Kidney (tissue), 14 donors: ENCODE data around the gene MPND. TPM values are rescaled to one million over a fixed set of nuclear protein-coding genes. Genes with fewer than 3 reads are reported as not detected.

Experiments used
- DNase-seq, 5 donors: peaks; one replicate each; pipeline ENCODE4 v3.0.0-alpha.2; 2013 to 2020
- FAIRE-seq: peaks from 2 replicates; lab custom pipeline; 2012; peaks lifted over from hg19 to GRCh38; lab: Jason Lieb, UNC
- H3K27ac ChIP-seq, 2 donors: one replicate each; pipeline ENCODE4 v1.7.0; 2013; ENCODE audit warnings: low read depth in 2 of 2, low read length in 2 of 2, inconsistent platforms in 1 of 2
- H3K27me3 ChIP-seq: one replicate; pipeline ENCODE4 v1.7.1; 2013; ENCODE audit warnings: low read length, inconsistent platforms; ENCODE audit not compliant: control insufficient read depth, insufficient read depth
- H3K36me3 ChIP-seq, 3 donors: one replicate each; pipeline versions ENCODE4 v1.7.0 to v1.7.1; 2013; ENCODE audit warnings: low read length in 3 of 3, control low read depth in 1 of 3, inconsistent platforms in 1 of 3; ENCODE audit not compliant: insufficient read depth in 3 of 3, control insufficient read depth in 2 of 3
- H3K4me1 ChIP-seq, 3 donors: one replicate each; pipeline versions ENCODE4 v1.7.0 to v1.7.1; 2013; ENCODE audit warnings: low read length in 3 of 3, inconsistent platforms in 1 of 3, low read depth in 1 of 3; ENCODE audit not compliant: control insufficient read depth in 2 of 3, insufficient read depth in 2 of 3
- H3K4me3 ChIP-seq, 3 donors: one replicate each; pipeline versions ENCODE4 v1.7.0 to v1.8.1; 2013; ENCODE audit warnings: low read length in 3 of 3, control low read depth in 1 of 3, inconsistent platforms in 1 of 3
- H3K9ac ChIP-seq, 3 donors: one replicate each; pipeline versions ENCODE4 v1.7.0 to v1.7.1; 2013; ENCODE audit warnings: low read length in 3 of 3, control low read depth in 1 of 3, inconsistent platforms in 1 of 3
- H3K9me3 ChIP-seq, 3 donors: one replicate each; pipeline versions ENCODE4 v1.7.0 to v1.7.1; 2013; ENCODE audit warnings: low read length in 3 of 3, control low read depth in 1 of 3, inconsistent platforms in 1 of 3; ENCODE audit not compliant: control insufficient read depth in 2 of 3, insufficient read depth in 1 of 3
- intact Hi-C: fragments of 100-400 bp; cut with DNase I; formaldehyde crosslinking; loops from one replicate; pipeline ENCODE4 v1.11.1; 2022
- polyA plus RNA-seq: library from polyadenylated mRNA; stranded (reverse); fragments of 350-450 nt; fragmentation: Illumina TruSeq; extraction: RNeasy Lipid Tissue Mini Kit (QIAGEN cat#74804); gene quantifications from one replicate; pipeline ENCODE4 v1.2.3, GENCODE V29; 2014; ENCODE audit warnings: low read depth, low replicate concordance; ENCODE audit not compliant: insufficient read depth
- total RNA-seq: library from RNA; stranded (reverse); fragmentation: NEBNext Ultra II Directional; extraction: Animal tissue kit (Norgen Biotek cat#: 25700); gene quantifications from one replicate; pipeline ENCODE4 v1.2.1, GENCODE V29; 2021
- TF ChIP-seq, protein P1 (sequence below): IDR thresholded peaks from 3 replicates; pipeline ENCODE4 v1.5.1; 2012; ENCODE audit warnings: mild to moderate bottlenecking, moderate library complexity, borderline replicate concordance; ENCODE audit not compliant: insufficient read depth; ENCODE audit errors: extremely low read depth
- donor health status: control.
- donor health status: control.
- donor health status: control.
- donor health status: control.
- donor health status: control.
- donor health status: DM: yes; HTN: yes; CAD: no.
- donor health status: Normal renal cell carcinoma (clear cell type).

MPND gene
- total and polyA plus RNA-seq, 2 donors from 2014 or later: 24.1 to 43.5 TPM

DNA sequence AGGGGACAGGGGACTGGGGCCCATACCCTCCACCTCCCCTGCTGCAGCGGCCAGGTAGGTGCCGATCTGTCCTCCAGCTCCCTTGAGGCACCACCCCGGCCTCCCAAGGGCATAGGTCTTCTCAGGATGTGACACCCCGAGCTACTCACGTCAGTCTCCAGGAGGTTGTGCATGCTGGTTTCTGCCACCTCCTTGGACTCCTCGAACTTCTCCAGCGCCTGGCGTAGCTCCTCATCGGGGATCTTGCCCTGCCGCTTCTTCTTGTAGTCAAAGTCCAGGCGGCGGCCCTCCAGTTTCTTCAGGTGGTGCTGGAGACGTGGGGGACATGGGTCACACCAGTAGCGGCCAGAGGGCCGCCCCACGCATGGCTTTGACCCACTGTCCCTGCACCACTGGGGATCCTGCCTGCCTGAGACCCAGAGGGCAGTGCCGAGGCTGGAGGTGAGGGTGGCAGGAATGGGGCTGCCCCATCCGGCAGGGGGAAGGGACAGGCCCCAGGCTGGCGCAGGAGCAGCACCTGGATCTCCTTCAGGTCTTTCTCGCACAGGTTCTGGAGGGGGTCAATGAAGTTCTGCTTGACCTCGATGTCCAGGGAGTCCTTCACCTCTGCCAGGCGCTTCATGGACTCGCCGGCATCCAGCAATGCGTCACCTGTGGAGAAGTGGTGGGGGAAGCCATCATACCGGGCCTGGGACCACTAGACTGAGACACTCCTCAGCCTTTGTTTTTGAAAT lies 20.4 kb downstream of the MPND start:
- Histone ChIP-seq H3K4me3 (no peak overlapping the region), H3K36me3 (peaks cover 0 to 33% (median 12%) of the 10 kb centered on the region in 3 donors), H3K27me3 (no peaks in the 10 kb centered on the region), H3K9ac (no peak overlapping the region), H3K27ac (no peak overlapping the region), H3K4me1 (peaks cover 0 to 13% (median 9%) of the 10 kb centered on the region in 3 donors), H3K9me3 (no peaks in the 10 kb centered on the region)
- TF ChIP-seq, protein P1, sequence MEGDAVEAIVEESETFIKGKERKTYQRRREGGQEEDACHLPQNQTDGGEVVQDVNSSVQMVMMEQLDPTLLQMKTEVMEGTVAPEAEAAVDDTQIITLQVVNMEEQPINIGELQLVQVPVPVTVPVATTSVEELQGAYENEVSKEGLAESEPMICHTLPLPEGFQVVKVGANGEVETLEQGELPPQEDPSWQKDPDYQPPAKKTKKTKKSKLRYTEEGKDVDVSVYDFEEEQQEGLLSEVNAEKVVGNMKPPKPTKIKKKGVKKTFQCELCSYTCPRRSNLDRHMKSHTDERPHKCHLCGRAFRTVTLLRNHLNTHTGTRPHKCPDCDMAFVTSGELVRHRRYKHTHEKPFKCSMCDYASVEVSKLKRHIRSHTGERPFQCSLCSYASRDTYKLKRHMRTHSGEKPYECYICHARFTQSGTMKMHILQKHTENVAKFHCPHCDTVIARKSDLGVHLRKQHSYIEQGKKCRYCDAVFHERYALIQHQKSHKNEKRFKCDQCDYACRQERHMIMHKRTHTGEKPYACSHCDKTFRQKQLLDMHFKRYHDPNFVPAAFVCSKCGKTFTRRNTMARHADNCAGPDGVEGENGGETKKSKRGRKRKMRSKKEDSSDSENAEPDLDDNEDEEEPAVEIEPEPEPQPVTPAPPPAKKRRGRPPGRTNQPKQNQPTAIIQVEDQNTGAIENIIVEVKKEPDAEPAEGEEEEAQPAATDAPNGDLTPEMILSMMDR: no peak
- intact Hi-C loops: no loop called here
- peak in 2 of 5 donors; percentile 39 to 76 for DNase-seq
- FAIRE-seq: no peak

DNA sequence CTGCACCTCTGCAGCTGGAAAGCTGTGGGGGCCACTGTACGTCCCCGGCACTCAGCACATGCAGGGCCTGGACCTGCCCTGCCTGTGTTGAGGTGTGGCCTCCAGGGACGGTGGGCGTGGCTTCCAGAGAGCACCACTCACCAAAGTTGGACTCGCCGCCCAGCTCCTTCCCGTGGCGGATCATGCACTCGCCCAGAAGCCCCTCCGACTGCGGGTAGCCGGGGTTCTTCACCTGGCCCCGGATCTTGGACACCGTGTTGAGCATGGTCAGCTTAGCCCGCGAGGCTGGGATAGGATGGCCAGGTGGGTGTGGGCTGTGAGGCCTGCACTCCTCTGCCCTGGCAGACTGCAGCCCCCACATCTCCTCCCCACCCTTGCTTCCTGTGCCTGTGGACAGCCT lies 22.0 kb downstream of the MPND start:
- H3K27me3 ChIP-seq: no peaks in the 10 kb centered on the region
- intact Hi-C loops: no loop called here
- DNase-seq (peak in 1 of 5 donors; percentile 79), FAIRE-seq (no peak)
- H3K27ac ChIP-seq: no peak overlapping the region
- no peaks in the 10 kb centered on the region for H3K9me3 ChIP-seq
- peaks cover 0 to 28% (median 12%) of the 10 kb centered on the region in 3 donors for H3K36me3 ChIP-seq
- no peak overlapping the region for H3K9ac ChIP-seq
- TF ChIP-seq, protein P1: no peak
- H3K4me3 ChIP-seq: no peak overlapping the region
- H3K4me1 ChIP-seq: peaks cover 0 to 24% (median 17%) of the 10 kb centered on the region in 3 donors

DNA sequence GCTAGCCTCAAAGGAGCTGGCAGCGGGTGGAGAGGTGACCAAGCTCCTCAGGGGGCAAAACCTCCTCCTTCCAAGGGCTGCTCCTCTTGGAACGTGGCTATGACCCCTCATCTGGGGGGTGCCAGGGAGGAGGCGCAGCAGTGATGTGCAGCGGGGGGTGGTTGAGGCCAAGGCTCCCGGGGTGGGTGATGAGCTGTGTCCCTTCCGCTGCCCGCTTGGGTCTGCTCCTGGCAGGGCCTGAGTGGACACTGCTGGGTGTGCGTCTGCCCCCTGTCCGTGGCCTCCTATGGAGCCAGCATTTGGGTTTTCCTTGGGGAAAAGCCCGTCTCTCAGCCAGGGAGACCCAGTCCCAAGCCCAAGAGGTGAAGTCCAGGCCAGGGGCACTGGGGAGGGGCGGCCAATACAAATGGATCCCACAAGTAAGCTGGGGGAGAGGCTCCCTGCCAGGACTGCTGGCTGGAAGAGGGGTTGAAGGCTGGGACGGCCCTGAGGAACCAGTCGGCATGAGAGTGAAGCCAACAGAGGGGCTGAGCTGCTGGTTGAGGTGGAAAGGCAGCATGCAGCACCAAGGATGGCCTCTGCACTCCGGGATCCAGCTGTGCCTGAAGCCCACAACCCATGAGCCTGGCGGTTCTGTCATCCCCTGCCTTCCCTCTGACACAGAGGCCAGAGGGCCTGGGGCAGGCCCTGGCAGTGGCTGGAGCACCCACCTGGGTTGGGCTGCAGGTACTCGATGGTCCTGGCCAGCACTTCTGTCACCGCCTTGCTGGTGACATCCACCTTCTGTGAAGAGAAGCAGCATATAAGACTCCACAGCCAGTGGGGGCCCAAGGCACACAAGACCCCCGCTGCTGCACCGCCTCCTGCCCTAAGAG lies 22.7 kb downstream of the MPND start:
- Histone ChIP-seq H3K27me3 (no peaks in the 10 kb centered on the region), H3K4me3 (no peak overlapping the region), H3K9me3 (no peaks in the 10 kb centered on the region), H3K36me3 (peaks cover 0 to 28% (median 12%) of the 10 kb centered on the region in 3 donors), H3K27ac (no peak overlapping the region), H3K4me1 (peaks cover 0 to 24% (median 17%) of the 10 kb centered on the region in 3 donors), H3K9ac (no peak overlapping the region)
- TF ChIP-seq, protein P1: no peak
- DNase-seq: peak in 1 of 5 donors; percentile 73
- intact Hi-C loops: no loop called here
- FAIRE-seq: no peak
